IPS-NIHi7 (cell line): ENCODE measurements around the gene UGT1A10.
A peak's percentile ranks its signal among the peaks of the same experiment; 100 is the strongest.
"Not testable (repeated sequence)": the region's sequence is repeated elsewhere in the genome, so short reads cannot be mapped to it uniquely, and the experiment has no call there.

Experiments
- DNase-seq: peaks from one replicate; pipeline ENCODE4 v3.0.0; 2012; ENCODE audit warnings: mixed read lengths; ENCODE audit errors: extremely low spot score

The UGT1A10 gene

DNA sequence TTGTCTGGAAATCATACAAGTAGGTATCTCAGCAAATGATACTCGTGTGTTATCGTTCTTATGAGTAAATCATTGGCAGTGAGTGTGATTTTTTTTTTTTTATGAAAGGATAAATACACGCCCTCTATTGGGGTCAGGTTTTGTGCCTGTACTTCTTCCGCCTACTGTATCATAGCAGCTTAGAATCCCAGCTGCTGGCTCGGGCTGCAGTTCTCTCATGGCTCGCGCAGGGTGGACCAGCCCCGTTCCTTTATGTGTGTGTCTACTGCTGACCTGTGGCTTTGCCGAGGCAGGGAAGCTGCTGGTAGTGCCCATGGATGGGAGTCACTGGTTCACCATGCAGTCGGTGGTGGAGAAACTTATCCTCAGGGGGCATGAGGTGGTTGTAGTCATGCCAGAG, at the start of gene UGT1A10:
UGT1A10 (plus strand) TSS at position 143 of the 400 bp plus-strand sequence; CDS start at position 218, 75 bp downstream.
- not testable (repeated sequence) for DNase-seq

DNA sequence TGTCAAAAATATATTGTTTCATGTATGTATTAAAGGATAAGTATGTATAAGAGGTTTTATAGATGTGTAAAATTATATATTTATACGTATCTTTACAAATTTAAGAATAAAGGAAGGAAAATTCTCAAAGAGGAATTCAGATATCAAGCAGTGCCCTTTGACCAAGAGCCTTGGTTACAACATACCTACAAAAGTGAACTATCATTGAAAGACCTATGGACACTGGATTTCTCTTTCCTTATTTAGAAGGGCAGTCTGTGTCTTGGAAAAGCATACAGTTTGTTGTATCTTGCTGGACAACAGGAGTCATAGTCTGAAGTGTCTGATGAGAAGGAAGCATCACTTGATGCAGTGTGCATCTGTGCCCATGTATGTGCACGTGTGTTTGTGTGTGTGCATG, 47.8 kb upstream of the UGT1A10 start:
- DNase-seq = no peak

DNA sequence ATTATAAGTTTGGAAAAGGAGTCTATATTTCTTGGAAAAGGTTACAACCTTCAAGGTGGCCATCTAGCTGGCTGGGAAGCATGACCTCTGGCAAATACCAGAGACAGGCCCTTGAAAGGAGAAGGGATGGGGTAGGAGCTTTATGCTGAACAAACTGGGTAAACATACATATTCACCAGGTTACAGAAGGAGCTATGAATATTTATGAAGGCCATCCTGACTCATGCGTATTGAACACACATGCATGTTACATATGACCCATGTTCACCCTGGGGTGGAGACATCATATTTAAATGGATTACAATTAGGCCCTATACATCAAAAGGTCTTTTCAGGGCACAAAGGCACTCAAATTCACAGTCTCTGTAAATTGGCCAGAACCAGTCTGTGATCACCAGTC, 43.5 kb upstream of the UGT1A10 start:
- not testable (repeated sequence) for DNase-seq

DNA sequence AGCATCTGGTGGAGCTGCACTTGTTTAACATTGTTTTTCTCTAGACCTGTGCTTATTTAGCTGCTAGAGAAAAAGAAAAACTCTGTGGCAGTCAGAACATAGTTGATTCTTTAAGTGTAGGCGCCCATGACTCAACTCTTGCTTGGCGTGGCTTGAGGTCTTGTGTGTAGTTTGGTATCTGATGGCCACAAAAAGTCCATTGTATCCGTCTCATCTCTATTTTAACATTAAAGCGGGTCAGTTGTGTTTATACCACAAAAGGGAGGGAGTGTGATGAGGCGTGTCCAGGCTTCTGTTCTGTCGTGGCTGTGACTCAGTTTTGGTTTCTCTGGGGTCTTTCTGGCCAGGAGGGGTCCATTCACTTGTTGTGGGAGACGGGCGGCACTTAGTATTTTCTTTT, 43.0 kb upstream of the UGT1A10 start:
- no peak for DNase-seq

DNA sequence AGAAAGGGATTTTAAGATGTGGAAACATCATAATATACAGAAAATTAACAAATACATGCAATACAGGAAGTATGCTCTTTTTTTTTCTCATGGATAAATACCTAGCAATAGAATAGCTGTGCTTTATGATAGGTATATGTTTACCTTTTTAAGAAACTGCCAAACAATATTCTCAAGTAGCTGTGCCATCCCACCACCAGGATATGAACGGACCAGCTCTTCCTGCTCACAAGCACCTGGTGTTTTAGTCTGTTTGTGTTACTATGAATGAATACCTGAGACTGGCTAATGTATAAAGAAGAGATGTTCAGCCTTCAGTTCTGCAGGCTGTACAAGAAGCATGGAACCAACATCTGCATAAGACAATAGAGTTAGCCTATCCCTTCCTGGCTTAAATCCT, 38.7 kb upstream of the UGT1A10 start:
- no peak for DNase-seq

DNA sequence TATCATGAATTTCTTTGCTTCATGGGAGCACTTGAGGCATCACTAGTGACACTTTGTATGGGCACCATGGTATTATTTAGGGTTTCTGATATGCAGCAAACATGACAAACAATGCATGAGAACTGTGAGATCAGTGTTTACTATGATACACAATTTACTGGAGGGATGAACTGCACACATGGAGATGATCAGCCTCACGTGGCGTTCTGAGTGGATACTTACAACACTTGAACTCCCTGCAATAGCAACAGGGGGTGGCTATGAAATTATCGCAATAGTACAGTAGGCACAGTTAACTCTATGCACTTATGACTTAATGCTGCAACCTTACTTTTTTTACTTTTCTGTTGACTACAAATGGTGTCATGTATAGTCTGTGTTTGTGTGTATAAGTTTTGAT, 37.3 kb upstream of the UGT1A10 start:
- no peak for DNase-seq

DNA sequence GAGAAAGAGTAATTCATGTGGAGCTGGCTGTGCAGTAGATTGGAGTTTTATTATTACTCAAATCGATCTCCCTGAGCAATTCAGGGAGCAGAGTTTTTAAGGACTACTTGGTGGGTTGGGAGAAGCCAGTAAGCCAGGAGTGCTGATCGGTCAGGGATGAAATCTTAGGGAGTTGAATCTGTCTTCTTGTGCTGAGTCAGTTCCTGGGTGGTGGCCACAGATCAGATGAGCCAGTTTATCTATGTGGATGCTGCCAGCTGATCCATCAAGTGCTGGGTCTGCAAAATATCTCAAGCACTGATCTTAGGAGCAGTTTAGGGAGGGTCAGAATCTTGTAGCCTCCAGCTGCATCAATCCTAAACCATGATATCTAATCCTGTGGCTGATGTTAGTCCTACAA, 35.9 kb upstream of the UGT1A10 start:
- no peak for DNase-seq

DNA sequence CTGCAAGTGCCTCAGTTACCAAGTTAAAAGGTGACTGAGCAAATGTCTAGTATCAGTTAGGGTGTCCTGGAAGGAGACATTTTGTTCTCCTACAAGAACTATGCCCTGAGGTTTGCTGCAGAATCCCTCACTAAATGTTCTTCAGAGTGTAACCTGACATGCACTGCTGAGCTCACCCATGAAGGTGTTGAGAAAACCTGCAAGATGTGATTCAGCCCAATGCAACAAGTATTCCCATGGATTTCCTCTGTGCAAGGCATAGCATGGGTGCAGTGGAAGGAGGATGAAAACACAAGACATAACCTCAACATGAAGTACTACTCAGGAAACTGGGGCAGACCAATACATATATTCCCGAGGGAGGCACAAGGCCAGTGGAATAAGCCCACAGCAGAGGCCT, 34.2 kb upstream of the UGT1A10 start:
- DNase-seq = no peak

DNA sequence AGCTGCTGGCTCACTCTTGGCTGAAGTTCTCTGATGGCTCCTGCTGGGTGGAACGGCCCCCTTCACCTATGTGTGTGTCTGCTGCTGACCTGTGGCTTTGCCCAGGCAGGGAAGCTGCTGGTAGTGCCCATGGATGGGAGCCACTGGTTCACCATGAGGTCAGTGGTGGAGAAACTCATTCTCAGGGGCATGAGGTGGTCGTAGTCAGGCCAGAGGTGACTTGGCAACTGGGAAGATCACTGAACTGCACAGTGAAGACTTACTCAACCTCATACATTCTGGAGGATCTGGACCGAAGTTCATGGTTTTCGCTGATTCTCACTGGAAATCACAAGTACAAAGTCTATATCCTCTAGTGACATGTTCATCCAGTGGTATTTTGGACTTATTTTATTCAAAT, 32.7 kb upstream of the UGT1A10 start:
- no peak for DNase-seq

DNA sequence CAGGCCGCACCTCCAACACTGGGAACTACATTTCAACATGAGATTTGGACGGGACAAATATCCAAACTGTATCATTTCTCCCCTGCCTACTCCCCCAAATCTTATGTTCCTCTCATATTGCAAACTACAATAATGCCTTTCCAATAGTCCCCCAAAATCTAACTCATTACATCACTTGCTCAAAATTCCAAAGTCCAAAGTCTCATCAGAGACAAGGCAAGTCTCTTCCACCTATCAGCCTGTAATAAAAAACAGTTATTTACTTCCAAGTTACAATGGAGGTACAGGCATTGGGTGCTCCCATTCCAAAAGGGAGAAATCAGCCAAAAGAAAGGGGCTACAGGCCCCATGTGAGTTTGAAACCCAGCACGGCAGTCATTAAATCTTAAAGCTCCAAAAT, 31.4 kb upstream of the UGT1A10 start:
- DNase-seq = no peak

DNA sequence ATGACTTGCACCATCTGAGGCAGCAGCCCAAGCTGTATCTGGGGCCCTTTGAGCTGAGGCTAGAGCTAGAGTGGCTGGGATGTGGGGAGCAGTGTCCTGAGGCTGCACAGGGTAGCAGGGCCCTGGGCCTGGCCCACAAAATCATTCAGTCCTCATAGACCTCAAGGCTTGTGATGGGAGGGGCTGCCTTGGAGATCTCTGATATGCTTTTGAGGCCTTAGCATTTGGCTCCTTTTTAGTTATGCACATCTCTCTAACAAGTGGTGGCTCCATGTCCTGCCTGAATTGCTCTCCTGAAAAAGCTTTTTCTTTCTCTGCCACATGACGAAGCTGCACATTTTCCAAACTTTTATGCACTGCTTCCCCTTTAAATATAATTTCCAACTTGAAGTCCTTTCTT, 30.6 kb upstream of the UGT1A10 start:
- no peak for DNase-seq

DNA sequence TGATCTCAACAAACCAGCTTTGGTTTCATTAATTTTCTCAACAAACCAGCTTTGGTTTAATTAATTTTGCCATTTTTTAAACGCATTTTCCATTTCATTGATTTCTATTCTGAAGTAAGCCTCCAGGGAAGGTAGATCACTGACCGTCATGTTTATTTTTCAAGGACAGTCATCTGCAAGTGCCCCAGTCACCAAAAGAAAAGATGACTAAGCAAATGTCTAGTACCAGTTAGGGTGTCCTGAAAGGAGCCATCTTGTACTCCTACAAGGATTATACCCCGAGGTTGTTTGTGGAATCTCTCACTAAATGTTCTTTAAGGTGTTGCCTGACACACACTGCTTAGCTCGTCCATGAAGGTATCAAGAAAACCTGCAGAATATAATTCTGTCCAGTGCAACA, 25.0 kb upstream of the UGT1A10 start:
- no peak for DNase-seq

DNA sequence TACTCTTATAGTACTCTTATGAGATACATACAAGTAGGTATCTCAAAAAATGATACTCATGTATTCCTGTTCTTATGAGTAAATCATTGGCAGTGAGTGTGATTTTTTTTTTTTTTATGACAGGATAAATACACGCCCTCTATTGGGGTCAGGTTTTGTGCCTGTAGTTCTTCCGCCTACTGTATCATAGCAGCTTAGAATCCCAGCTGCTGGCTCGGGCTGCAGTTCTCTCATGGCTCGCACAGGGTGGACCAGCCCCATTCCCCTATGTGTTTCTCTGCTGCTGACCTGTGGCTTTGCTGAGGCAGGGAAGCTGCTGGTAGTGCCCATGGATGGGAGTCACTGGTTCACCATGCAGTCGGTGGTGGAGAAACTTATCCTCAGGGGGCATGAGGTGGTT, 18.8 kb upstream of the UGT1A10 start, which contains the start of gene UGT1A8:
UGT1A8 (plus strand) TSS at position 158 of the 400 bp plus-strand sequence; CDS start at position 233, 75 bp downstream.
- DNase-seq = not testable (repeated sequence)

DNA sequence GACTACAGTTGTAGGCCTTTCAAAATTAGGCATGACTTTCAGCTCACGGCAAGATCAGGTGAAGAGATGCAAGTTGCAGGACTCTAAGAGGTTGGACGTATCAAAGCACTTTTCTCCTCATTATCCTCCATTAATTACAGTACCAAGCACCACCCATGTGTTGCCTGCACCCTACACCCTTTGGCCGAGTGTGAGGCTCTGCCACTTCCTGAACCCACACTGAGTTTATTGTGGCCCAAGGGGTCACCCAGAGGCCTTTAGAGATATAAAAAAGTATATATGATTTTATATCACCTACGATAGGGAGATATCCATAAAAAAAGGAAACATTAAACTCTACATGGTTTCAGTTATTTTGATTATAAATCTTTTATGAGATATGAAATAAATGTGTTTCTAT, 16.0 kb upstream of the UGT1A10 start:
- no peak for DNase-seq

DNA sequence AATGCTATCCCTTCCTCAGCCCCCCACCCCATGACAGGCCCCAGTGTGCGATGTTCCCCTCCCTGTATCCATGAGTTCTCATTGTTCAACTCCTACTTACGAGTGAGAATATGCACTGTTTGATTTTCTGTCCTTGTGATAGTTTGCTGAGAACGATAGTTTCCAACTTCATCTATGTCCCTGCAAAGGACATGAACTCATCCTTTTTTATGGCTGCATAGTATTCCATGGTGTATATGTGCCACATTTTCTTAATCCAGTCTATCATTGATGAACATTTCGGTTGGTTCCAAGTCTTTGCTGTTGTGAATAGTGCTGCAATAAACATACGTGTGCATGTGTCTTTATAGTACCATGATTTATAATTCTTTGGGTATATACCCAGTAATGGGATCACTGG, 14.4 kb upstream of the UGT1A10 start:
- DNase-seq = not testable (repeated sequence)

DNA sequence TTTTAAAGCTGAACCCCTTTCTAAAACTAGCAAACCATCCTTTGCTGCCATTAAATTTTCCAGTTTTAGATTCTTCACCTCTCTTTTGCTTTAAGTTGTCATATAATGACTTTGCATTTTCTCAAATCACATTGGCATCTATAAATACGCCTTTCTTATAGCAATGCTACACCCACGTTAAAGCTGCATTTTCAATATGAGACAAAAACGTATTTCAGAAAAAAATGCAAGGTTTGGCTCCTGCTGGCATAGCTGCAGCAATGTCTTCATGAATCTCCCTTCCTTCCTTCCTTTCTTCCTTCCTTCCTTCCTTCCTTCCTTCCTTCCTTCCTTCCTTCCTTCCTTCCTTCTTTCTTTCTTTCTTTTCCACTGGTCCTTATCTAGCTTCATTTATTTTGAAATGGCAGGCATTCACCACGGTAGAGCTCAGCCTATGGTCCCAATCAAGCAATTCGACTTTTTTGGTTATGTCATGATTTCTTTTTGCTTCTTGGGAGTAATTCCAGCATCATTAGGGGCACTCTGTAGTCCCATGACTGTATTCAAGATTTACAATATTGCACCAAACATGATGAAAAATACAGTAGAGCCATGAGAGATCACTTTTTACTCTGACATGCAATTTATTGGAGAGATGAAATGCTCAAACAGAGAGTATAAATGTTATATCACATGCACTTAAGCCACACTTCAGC, 8.8 kb upstream of the UGT1A10 start:
- DNase-seq = no peak

DNA sequence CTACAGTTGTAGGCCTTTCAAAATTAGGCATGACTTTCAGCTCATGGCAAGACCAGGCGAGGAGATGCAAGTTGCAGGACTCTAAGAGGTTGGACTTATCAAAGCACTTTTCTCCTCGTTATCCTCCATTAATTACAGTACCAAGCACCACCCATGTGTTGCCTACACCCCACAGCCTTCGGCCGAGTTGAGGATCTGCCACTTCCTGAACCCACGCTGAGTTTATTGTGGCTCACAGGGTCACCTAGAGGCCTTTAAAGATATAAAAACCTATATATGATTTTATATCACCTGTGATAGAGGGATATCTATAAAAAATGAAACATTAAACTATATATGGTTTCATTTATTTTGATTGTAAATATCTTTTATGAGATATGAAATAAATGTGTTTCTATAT, 2.6 kb downstream of the UGT1A10 start:
- no peak for DNase-seq

DNA sequence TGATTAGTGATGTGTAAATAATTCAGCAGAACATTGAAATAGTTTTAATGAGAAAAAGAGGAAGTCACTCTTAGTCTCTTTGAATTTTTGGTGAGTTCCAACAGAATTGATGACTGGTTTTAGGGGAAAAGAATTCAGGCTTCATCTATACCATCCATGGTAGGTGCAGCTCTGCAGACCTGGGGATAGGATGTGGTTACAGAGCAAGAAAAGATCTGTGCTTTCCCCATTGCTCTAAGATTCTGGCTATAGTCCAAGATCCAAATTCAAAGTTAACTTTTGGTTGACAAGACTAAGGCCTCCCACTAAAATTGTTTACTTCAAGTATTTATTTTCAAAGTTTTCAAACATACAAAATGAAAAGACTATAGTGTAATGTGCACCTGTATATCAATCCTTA, 3.6 kb downstream of the UGT1A10 start:
- no peak for DNase-seq

DNA sequence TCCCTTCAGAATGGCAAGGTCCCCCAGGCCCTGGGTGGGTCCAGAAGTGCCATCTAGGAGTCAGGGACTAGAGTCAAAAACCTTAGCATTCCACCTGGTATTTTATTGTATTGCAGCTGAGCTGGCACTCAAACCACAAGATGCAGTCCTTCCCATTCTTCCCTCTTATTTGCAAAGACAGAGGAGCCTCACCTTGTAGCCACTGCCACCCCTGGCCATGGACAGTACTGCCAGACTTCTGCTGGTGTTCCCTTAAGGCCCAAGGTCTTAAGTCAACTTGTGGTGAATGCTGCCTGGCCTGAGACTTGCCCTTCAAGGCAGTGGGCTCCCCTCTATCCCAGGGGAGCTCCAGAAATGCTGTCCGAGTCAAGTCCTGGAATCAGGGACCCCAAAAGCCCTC, 6.9 kb downstream of the UGT1A10 start:
- peak; percentile 40 for DNase-seq

DNA sequence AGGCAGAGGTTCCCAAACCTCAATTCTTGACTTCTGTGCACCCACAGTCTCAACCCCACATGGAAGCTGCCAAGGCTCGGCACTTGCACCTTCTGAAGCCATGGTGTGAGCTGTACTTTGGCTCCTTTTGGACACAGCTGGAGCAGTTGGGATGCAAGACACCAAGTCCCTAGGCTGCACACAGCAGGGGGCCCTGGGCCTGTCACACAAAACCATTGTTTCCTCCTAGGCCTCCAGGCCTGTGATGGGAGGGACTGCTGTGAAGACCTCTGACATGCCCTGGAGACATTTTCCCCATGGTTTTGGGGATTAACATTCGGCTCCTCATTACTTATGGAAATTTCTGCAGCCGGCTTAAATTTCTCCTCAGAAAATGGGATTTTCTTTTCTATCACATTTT, 9.8 kb downstream of the UGT1A10 start:
- DNase-seq = not testable (repeated sequence)

DNA sequence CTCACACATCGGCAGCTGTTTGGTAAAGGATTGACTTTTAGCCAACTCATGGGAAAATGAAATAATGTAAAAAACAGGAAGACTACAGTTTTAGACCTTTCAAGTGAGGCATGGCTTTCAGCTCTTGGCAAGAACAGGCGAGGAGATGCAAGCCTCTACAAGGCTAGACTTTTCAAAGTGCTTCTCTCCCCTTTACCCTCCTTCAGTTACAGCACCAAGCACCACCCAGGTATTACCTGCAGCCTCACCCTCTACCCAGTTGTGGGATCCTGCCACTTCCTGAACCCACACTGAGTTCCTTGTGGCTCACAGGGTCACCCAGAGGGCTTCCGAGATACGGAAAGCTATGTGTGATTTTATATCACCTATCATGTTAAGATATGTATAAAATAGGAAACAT, 14.7 kb downstream of the UGT1A10 start:
- no peak for DNase-seq

DNA sequence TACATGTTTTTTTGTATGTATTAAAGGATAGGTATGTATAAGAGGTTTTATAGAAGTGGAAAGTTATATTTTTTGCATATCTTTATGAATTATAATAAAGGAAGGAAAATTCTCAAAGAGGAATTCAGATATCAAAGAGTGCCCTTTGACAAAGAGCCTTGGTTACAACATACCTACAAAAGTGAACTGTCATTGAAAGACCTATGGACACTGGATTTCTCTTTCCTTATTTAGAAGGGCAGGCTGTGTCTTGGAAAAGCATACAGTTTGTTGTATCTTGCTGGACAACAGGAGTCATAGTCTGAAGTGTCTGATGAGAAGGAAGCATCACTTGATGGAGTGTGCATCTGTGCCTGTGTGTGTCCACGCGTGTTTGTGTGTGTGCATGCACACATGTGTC, 15.2 kb downstream of the UGT1A10 start:
- DNase-seq = no peak

DNA sequence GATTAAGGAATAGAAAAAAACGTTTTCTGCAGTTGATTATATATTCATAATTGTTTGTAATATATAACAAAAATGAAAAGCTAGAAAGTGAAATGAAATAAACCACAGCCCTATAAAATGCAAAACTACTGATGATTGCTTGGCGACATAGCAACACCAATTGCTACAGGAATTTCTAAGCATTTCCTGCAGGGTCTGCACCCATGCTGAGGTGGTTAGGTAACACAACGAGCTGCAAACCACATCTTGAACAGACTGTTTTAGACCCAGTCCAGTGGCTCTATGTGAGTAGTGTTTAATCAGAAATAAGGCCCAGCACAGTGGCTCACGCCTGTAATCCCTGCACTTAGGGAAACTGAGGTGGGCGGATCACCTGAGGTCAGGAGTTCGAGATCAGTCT, 18.3 kb downstream of the UGT1A10 start:
- no peak for DNase-seq

DNA sequence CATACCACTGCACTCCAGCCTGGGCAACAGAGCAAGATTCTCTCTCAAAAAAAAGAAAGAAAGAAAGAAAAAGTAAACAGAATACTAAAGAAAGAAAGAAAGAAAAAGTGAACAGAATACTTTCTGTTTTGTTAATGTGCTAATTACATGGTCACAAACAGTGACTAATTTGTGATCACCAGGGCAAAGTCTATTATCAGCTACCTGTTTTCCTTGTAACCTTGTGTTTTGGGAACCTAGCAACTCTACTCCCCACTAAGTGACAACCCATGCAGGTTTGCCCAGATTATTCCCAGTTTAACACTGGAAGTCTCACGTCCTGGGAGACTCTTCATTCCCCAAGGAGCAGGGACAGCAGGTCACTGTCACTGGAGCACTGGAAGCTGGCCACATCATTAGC, 18.8 kb downstream of the UGT1A10 start:
- no peak for DNase-seq
